Liver (tissue), 9 donors: ENCODE data around the gene TNK2. TPM values are rescaled to one million over a fixed set of nuclear protein-coding genes. Genes with fewer than 3 reads are reported as not detected.

Experiments used
- DNase-seq: peaks from one replicate; pipeline ENCODE4 v3.0.0-alpha.2; 2017; ENCODE audit warnings: low spot score
- H3K27ac ChIP-seq, 2 donors: one replicate each; pipeline ENCODE4 v1.7.0; 2013; ENCODE audit warnings: inconsistent platforms in 2 of 2, low read length in 2 of 2, control low read depth in 1 of 2, low read depth in 1 of 2, mild to moderate bottlenecking in 1 of 2
- H3K27me3 ChIP-seq, 4 donors: one replicate each; pipeline versions ENCODE4 v1.6.1 to v1.7.0; 2013; ENCODE audit warnings: low read length in 3 of 4, inconsistent platforms in 1 of 4, mild to moderate bottlenecking in 1 of 4, moderate library complexity in 1 of 4; ENCODE audit not compliant: control insufficient read depth in 4 of 4, insufficient read depth in 4 of 4
- H3K36me3 ChIP-seq, 4 donors: one replicate each; pipeline versions ENCODE4 v1.6.1 to v1.7.0; 2013; ENCODE audit warnings: low read length in 3 of 4, mild to moderate bottlenecking in 3 of 4, low read depth in 1 of 4, moderate library complexity in 1 of 4; ENCODE audit not compliant: control insufficient read depth in 4 of 4, insufficient read depth in 3 of 4
- H3K4me1 ChIP-seq, 4 donors: one replicate each; pipeline versions ENCODE4 v1.6.1 to v1.7.0; 2013; ENCODE audit warnings: low read length in 3 of 4, mild to moderate bottlenecking in 3 of 4, moderate library complexity in 1 of 4; ENCODE audit not compliant: control insufficient read depth in 4 of 4, insufficient read depth in 4 of 4
- H3K4me3 ChIP-seq, 3 donors: one replicate each; pipeline versions ENCODE4 v1.6.1 to v1.7.0; 2013; ENCODE audit warnings: low read length in 3 of 3, control low read depth in 1 of 3, low read depth in 1 of 3, mild to moderate bottlenecking in 1 of 3
- H3K9ac ChIP-seq, 2 donors: one replicate each; pipeline ENCODE4 v1.7.0; 2013; ENCODE audit warnings: low read length in 2 of 2, mild to moderate bottlenecking in 2 of 2, moderate library complexity in 2 of 2, control low read depth in 1 of 2, low read depth in 1 of 2
- H3K9me3 ChIP-seq, 4 donors: one replicate each; pipeline versions ENCODE4 v1.6.1 to v1.7.0; 2013; ENCODE audit warnings: low read length in 3 of 4; ENCODE audit not compliant: control insufficient read depth in 4 of 4
- CTCF ChIP-seq: fragments of 150-350 bp; IDR thresholded peaks from 2 replicates; pipeline ENCODE4 v1.5.1; 2017; ENCODE audit warnings: improper control_type of control experiment, low read depth, low read length; ENCODE audit not compliant: missing input control
- EGR1 ChIP-seq, 2 donors: IDR thresholded peaks; 2 replicates each; pipeline ENCODE4 v1.6.1; 2016 to 2018; ENCODE audit warnings: antibody characterized with exemption in 2 of 2, low read depth in 2 of 2
- FOXA1 ChIP-seq: IDR thresholded peaks from 2 replicates; pipeline ENCODE4 v1.6.1; 2016; ENCODE audit warnings: antibody characterized with exemption
- FOXA2 ChIP-seq: IDR thresholded peaks from 2 replicates; pipeline ENCODE4 v1.6.1; 2016; ENCODE audit warnings: antibody characterized with exemption
- GABPA ChIP-seq, 2 donors: IDR thresholded peaks in 1 of 2; conservative IDR thresholded peaks in 1 of 2; 2 replicates each; pipeline ENCODE4 v1.6.1; 2016; ENCODE audit warnings: antibody characterized with exemption in 2 of 2, mild to moderate bottlenecking in 1 of 2, moderate library complexity in 1 of 2
- HNF4A ChIP-seq, 2 donors: conservative IDR thresholded peaks; 2 replicates each; pipeline ENCODE4 v1.6.1; 2016; ENCODE audit warnings: antibody characterized with exemption in 2 of 2, mild to moderate bottlenecking in 2 of 2
- HNF4G ChIP-seq: IDR thresholded peaks from 2 replicates; pipeline ENCODE4 v1.6.1; 2016; ENCODE audit warnings: antibody characterized with exemption
- NR2F2 ChIP-seq: IDR thresholded peaks from 2 replicates; pipeline ENCODE4 v1.6.1; 2016; ENCODE audit warnings: antibody characterized with exemption
- RAD21 ChIP-seq, 2 donors: IDR thresholded peaks; 2 replicates each; pipeline ENCODE4 v1.6.1; 2016; ENCODE audit warnings: antibody characterized with exemption in 2 of 2, mild to moderate bottlenecking in 2 of 2
- REST ChIP-seq: IDR thresholded peaks from 2 replicates; pipeline ENCODE4 v1.6.1; 2016; ENCODE audit warnings: antibody characterized with exemption, mild to moderate bottlenecking
- SP1 ChIP-seq: IDR thresholded peaks from 2 replicates; pipeline ENCODE4 v1.6.1; 2018; ENCODE audit warnings: antibody characterized with exemption, mild to moderate bottlenecking
- TAF1 ChIP-seq: conservative IDR thresholded peaks from 2 replicates; pipeline ENCODE4 v1.6.1; 2016; ENCODE audit warnings: antibody characterized with exemption, mild to moderate bottlenecking
- YY1 ChIP-seq: IDR thresholded peaks from 2 replicates; pipeline ENCODE4 v1.6.1; 2016; ENCODE audit warnings: antibody characterized with exemption, mild to moderate bottlenecking
- WGBS: extraction: QIAGEN DNeasy Blood & Tissue Kit; methylation state at CpG from one replicate; pipeline ENCODE4 v1.1.7; 2013; 5-methylcytosine and 5-hydroxymethylcytosine counted together
- polyA plus RNA-seq, 2 donors: library from polyadenylated mRNA; stranded (reverse) in 1 of 2; unstranded in 1 of 2; fragments of 200-250 nt in 1 of 2; fragments of >200 nt in 1 of 2; fragmentation: Nextera tagmentation in 1 of 2; extraction: Ambion mirVana in 1 of 2; gene quantifications; one replicate each; pipeline versions ENCODE4 v1.2.1 to v1.2.3, GENCODE V29; 2013 to 2015
- total RNA-seq, 2 donors: library from RNA; depleted of rRNA; stranded (reverse); fragments of >200 nt; gene quantifications; one replicate each; pipeline ENCODE4 v1.2.3, GENCODE V29; 2014
- TF ChIP-seq, protein P1 (sequence below): IDR thresholded peaks from 2 replicates; pipeline ENCODE4 v1.6.1; 2016; ENCODE audit warnings: antibody characterized with exemption
- TF ChIP-seq, protein P2 (sequence below): IDR thresholded peaks from 2 replicates; pipeline ENCODE4 v1.6.1; 2016; ENCODE audit warnings: antibody characterized with exemption
- donor health status: healthy.
- donor health status: healthy.
- donor health status: healthy.
- donor health status: healthy.
- donor health status: healthy.

TNK2 gene
- total and polyA plus RNA-seq, 4 donors = 4.0 to 12.2 (median 8.8) TPM

GRCh38 chr3:195895078-195895860 lies 13.1 kb downstream of the TNK2 start:
- H3K9me3 ChIP-seq = no peaks in the 10 kb centered on the region
- H3K4me3 ChIP-seq = peak overlapping the region in 2 of 3 donors; percentile 51 to 62
- H3K36me3 ChIP-seq = no peaks in the 10 kb centered on the region
- H3K9ac ChIP-seq = peak overlapping the region in 1 of 2 donors; percentile 3
- no peaks in the 10 kb centered on the region for H3K27me3 ChIP-seq
- no peak for TF ChIP-seq NR2F2
- no peak for TF ChIP-seq EGR1 (IDR thresholded peaks at IDR 0.05; ENCODE audit: low read depth in 2 of 2)
- no peak for TF ChIP-seq GABPA (IDR thresholded peaks at IDR 0.05 in 1 of 2, conservative IDR thresholded peaks at IDR 0.05 in 1 of 2)
- TF ChIP-seq, protein P1, sequence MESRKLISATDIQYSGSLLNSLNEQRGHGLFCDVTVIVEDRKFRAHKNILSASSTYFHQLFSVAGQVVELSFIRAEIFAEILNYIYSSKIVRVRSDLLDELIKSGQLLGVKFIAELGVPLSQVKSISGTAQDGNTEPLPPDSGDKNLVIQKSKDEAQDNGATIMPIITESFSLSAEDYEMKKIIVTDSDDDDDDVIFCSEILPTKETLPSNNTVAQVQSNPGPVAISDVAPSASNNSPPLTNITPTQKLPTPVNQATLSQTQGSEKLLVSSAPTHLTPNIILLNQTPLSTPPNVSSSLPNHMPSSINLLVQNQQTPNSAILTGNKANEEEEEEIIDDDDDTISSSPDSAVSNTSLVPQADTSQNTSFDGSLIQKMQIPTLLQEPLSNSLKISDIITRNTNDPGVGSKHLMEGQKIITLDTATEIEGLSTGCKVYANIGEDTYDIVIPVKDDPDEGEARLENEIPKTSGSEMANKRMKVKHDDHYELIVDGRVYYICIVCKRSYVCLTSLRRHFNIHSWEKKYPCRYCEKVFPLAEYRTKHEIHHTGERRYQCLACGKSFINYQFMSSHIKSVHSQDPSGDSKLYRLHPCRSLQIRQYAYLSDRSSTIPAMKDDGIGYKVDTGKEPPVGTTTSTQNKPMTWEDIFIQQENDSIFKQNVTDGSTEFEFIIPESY = no peak
- TF ChIP-seq TAF1 = no peak
- TF ChIP-seq FOXA2 = no peak
- H3K27ac ChIP-seq = peak overlapping the region; percentile 60 to 78
- peaks cover 22 to 54% (median 37%) of the 10 kb centered on the region in 4 donors for H3K4me1 ChIP-seq
- no peak for DNase-seq
- under 1% methylated on average over 56 of the region's 56 CpGs for WGBS

DNA sequence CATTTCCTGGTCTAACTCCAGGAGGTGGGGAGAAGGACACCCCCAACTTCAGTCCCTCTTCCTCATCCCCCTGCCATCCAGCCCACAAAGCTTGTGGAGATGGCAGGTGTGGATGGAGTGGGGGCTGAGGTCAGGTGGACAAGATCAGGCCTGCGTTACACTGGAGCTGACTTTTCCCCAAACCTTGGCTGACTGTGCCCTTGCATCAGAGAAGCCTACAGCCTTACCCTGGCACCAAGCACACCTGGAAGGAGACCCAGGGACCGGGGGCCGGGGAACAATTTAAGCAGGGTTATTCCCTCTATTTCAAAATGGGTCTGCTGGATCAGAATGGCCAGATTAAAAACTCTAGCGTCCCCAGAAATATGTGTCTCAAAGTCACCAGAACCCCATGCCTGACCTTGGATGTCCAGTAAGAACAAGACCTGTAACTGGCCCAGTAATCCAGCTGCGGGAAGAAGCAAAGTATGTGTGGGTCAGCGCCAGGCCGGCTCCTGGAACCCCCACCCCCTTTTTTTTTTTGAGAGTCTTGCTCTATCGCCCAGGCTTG lies 14.4 kb downstream of the TNK2 start:
- TF ChIP-seq FOXA1 (no peak), YY1 (no peak), GABPA (IDR thresholded peaks at IDR 0.05 in 1 of 2, conservative IDR thresholded peaks at IDR 0.05 in 1 of 2) (no peak), SP1 (no peak), FOXA2 (no peak)
- H3K27ac ChIP-seq = peak overlapping the region in 1 of 2 donors; percentile 36
- H3K27me3 ChIP-seq = no peaks in the 10 kb centered on the region
- DNase-seq = no peak
- H3K9me3 ChIP-seq = no peaks in the 10 kb centered on the region
- H3K9ac ChIP-seq = no peak overlapping the region
- 88% methylated on average over 8 of the region's 8 CpGs for WGBS
- H3K36me3 ChIP-seq = no peaks in the 10 kb centered on the region
- H3K4me3 ChIP-seq = no peak overlapping the region
- peaks cover 28 to 66% (median 46%) of the 10 kb centered on the region in 4 donors for H3K4me1 ChIP-seq

DNA sequence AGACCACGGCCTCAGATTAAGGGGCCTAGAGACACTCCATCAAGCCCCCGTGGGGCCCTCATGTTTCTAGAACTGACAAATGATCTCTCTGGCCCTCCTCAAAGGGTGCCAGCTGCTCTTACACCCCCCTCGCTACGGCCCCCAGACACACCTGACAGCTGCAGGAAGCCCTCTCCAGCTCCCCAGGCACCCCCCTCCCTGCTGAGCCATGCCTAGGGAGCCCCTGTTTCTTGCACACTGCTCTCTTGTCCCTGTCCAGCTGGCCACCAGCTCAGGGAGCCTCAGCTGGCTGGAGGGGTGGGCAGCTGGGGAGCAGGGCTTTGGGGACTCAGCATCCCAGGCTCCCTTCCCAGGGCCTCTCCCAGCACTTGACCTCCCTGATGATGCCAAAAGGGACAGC lies 14.8 kb downstream of the TNK2 start:
- no peak for DNase-seq
- H3K9me3 ChIP-seq = no peaks in the 10 kb centered on the region
- no peaks in the 10 kb centered on the region for H3K36me3 ChIP-seq
- TF ChIP-seq FOXA2 = no peak
- TF ChIP-seq HNF4A (conservative IDR thresholded peaks at IDR 0.05) = no peak
- TF ChIP-seq HNF4G = no peak
- TF ChIP-seq RAD21 (IDR thresholded peaks at IDR 0.05) = no peak
- TF ChIP-seq FOXA1 = no peak
- no peak for TF ChIP-seq TAF1
- TF ChIP-seq, protein P2, sequence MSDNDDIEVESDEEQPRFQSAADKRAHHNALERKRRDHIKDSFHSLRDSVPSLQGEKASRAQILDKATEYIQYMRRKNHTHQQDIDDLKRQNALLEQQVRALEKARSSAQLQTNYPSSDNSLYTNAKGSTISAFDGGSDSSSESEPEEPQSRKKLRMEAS = no peak
- TF ChIP-seq REST = no peak
- TF ChIP-seq CTCF = no peak
- TF ChIP-seq NR2F2 = no peak
- WGBS = 77% methylated on average over 4 of the region's 4 CpGs
- no peak overlapping the region for H3K4me3 ChIP-seq
- H3K9ac ChIP-seq = no peak overlapping the region
- no peaks in the 10 kb centered on the region for H3K27me3 ChIP-seq
- peaks cover 28 to 67% (median 46%) of the 10 kb centered on the region in 4 donors for H3K4me1 ChIP-seq
- H3K27ac ChIP-seq = peak overlapping the region; percentile 36 to 65
